PC-9 (cell line): ENCODE results near the gene ACTG1. TPM values are rescaled to one million over a fixed set of nuclear protein-coding genes. Genes with fewer than 3 reads are reported as not detected.

Source experiments
- BruUV-seq: library from RNA; stranded (reverse); fragments of 400-500 nt; replicated peaks from 2 replicates; lab custom pipeline; 2021; lab: Mats Ljungman, UMichigan
- CTCF ChIA-PET: fragments of 300-600 bp; sonication (Branson Sonifier 250); formaldehyde crosslinking; loops from one replicate; lab custom pipeline; 2022; ENCODE audit warnings: antibody characterized with exemption; lab: Charles Lee
- POLR2A ChIA-PET: fragments of 300-600 bp; sonication (Branson Sonifier 250); formaldehyde crosslinking; loops from one replicate; lab custom pipeline; 2022; ENCODE audit warnings: antibody characterized with exemption; ENCODE audit not compliant: unreplicated experiment; lab: Charles Lee
- DNase-seq, 2 experiments: peaks; one replicate each; pipeline versions ENCODE4 v3.0.0 to v3.0.0-alpha.2; 2015 to 2022; ENCODE audit warnings: mixed read lengths in 1 of 2
- H2AFZ ChIP-seq: fragments of 200-600 bp; sonication (generic); 2 replicates; pipeline ENCODE4 v1.8.1; 2017; ENCODE audit warnings: antibody characterized with exemption
- H3F3A ChIP-seq: fragments of 200-600 bp; sonication (generic); 2 replicates; pipeline ENCODE4 v1.8.1; 2017; ENCODE audit warnings: antibody characterized with exemption, mild to moderate bottlenecking, low read depth; ENCODE audit not compliant: insufficient read depth
- H3K27ac ChIP-seq: fragments of 200-600 bp; sonication (generic); 2 replicates; pipeline ENCODE4 v1.6.1; 2016; ENCODE audit warnings: mixed run types
- H3K27me3 ChIP-seq: fragments of 200-600 bp; sonication (generic); 2 replicates; pipeline ENCODE4 v1.6.1; 2016; ENCODE audit warnings: low read depth, mixed run types; ENCODE audit not compliant: insufficient read depth
- H3K36me3 ChIP-seq: fragments of 200-600 bp; sonication (generic); 2 replicates; pipeline ENCODE4 v1.6.1; 2016; ENCODE audit warnings: low read depth, mixed run types
- H3K4me1 ChIP-seq: fragments of 200-600 bp; sonication (generic); replicated peaks from 2 replicates; pipeline ENCODE4 v1.6.1; 2016; ENCODE audit warnings: mixed run types; ENCODE audit not compliant: insufficient read depth
- H3K4me2 ChIP-seq: fragments of 200-600 bp; sonication (generic); 2 replicates; pipeline ENCODE4 v1.6.1; 2017; ENCODE audit warnings: mixed run types
- H3K4me3 ChIP-seq: fragments of 200-600 bp; sonication (generic); 2 replicates; pipeline ENCODE4 v1.6.1; 2016; ENCODE audit warnings: mixed run types
- H3K79me2 ChIP-seq: fragments of 200-600 bp; sonication (generic); 2 replicates; pipeline ENCODE4 v1.6.1; 2017; ENCODE audit warnings: low read depth, mixed run types
- H3K9me2 ChIP-seq: fragments of 200-600 bp; sonication (generic); 2 replicates; pipeline ENCODE4 v1.8.1; 2017; ENCODE audit warnings: mild to moderate bottlenecking; ENCODE audit not compliant: insufficient read depth
- H3K9me3 ChIP-seq: fragments of 200-600 bp; sonication (generic); 2 replicates; pipeline ENCODE4 v1.8.1; 2016; ENCODE audit warnings: low read depth; ENCODE audit not compliant: insufficient read depth
- H4K20me1 ChIP-seq: fragments of 200-600 bp; sonication (generic); 2 replicates; pipeline ENCODE4 v1.8.1; 2017; ENCODE audit not compliant: insufficient read depth
- CTCF ChIP-seq: fragments of 200-600 bp; sonication (generic); conservative IDR thresholded peaks from 2 replicates; pipeline ENCODE4 v1.6.1; 2017; ENCODE audit warnings: mixed run types, antibody characterized with exemption, mild to moderate bottlenecking, moderate library complexity
- EZH2 ChIP-seq: fragments of 200-600 bp; sonication (generic); IDR thresholded peaks from 2 replicates; pipeline ENCODE4 v1.8.0; 2017; ENCODE audit warnings: antibody characterized with exemption, low read depth
- intact Hi-C: fragments of 100-400 bp; cut with micrococcal nuclease; formaldehyde crosslinking; loops from one replicate; pipeline ENCODE4 v1.10.0; 2022; ENCODE audit not compliant: unreplicated experiment
- total RNA-seq: library from RNA; stranded (reverse); gene quantifications from 2 replicates; pipeline ENCODE4 v1.2.3, GENCODE V29; 2021

Gene ACTG1
- total RNA-seq, 1 experiment from 2014 or later = 3,629 TPM

DNA sequence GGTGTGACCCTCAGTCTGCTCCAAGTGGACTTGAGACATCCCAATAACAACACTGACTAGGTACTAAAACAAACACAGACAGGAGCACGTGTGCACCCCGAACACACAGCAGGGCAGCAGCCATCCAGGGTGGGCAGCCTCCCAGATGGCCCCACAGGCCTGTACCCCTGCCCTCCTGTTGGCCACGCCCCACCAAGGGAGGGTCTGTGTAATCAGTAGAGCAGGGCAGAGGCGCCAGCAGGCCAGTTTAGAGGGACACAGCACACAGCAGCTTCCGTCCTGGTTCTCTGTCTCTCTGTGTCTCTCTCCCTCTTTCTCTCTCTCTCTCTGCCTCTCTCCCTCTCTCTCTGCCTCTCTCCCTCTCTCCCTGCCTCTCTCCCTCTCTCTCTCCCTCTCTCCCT lies 21.4 kb downstream of the ACTG1 start:
- ChIA-PET CTCF (no interaction called here), POLR2A (no interaction called here)
- no peak overlapping the region for H2AFZ ChIP-seq
- DNase-seq = no peak
- no peaks in the 10 kb centered on the region for H3K9me2 ChIP-seq
- no peaks in the 10 kb centered on the region for H3K79me2 ChIP-seq
- H4K20me1 ChIP-seq = no peaks in the 10 kb centered on the region
- no peak overlapping the region for H3K27ac ChIP-seq
- intact Hi-C loops = no loop called here
- H3K4me2 ChIP-seq = no peak overlapping the region
- no peaks in the 10 kb centered on the region for H3F3A ChIP-seq
- H3K4me1 ChIP-seq = no peaks in the 10 kb centered on the region
- no peak for TF ChIP-seq CTCF
- TF ChIP-seq EZH2 = no peak
- no peak overlapping the region for H3K4me3 ChIP-seq
- BruUV-seq = no TSS peak
- H3K27me3 ChIP-seq = no peaks in the 10 kb centered on the region
- H3K36me3 ChIP-seq = no peaks in the 10 kb centered on the region
- H3K9me3 ChIP-seq = no peaks in the 10 kb centered on the region

DNA sequence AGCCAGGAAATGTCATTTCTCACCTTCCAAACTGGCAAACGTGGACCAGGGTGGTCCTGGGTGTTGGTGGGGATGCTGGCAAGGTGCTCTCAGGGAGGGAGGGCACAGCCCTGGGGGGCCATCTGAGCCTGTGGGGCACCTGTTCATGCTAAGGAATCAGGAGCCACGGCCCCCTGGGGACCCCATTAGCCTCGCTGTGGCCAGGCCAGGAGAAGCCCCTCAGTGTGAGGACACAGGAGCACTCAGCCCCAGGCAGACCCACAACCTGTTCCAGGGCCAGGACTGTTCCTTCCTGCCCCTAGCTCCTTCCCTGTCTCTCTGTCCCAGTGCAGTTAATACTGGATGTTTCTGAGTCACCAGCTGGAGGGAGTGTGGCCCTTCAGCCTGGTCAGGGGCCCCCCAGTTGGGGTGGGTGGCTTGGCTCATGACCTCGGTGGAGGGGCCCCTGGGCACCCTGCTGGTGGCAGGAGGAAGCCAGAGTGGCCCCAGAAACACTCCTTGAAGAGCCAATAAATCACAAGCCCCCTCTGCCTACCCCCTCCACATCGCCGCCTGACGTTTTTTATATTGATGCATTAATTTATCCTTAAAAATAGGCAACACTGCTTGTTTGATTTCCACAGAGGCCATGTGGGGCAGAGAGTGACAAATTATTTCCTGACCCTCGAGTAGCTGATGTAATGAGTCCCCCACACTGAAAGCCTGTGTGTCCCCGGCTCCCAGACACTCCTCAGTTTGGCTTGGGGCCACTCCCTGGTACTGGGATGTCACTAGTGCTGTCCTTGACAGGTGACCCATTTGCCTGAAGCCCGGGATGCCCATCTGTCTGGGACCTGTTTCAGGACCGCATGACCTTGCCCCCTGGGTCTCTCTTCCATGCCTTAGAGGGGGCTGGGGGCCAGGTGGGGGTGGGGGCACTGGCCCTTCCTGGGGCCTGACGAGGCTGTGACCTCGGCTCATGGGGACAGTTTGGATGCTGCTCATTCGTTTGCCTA lies 22.3 kb downstream of the ACTG1 start:
- CTCF ChIA-PET = interaction anchor here (0.7 kb wide), 1 partner anchor 267 kb away, joined by 3 read pairs; no protein-coding TSS in a partner anchor
- intact Hi-C loops = loop anchor here (5.0 kb wide), 1 partner anchor 503 kb away; no protein-coding TSS in a partner anchor
- Histone ChIP-seq H3K4me3 (no peak overlapping the region), H3K9me2 (no peaks in the 10 kb centered on the region), H4K20me1 (no peaks in the 10 kb centered on the region), H3K9me3 (no peaks in the 10 kb centered on the region), H3K36me3 (no peaks in the 10 kb centered on the region), H3K79me2 (no peaks in the 10 kb centered on the region), H3K27ac (no peak overlapping the region), H3F3A (no peaks in the 10 kb centered on the region), H3K4me1 (no peaks in the 10 kb centered on the region), H2AFZ (no peak overlapping the region), H3K4me2 (no peak overlapping the region), H3K27me3 (no peaks in the 10 kb centered on the region)
- TF ChIP-seq EZH2 (no peak), CTCF (no peak)
- no peak for DNase-seq
- POLR2A ChIA-PET = interaction anchor here (1.1 kb wide), 1 partner anchor 19 kb away, joined by 4 read pairs; no protein-coding TSS in a partner anchor
- no TSS peak for BruUV-seq

DNA sequence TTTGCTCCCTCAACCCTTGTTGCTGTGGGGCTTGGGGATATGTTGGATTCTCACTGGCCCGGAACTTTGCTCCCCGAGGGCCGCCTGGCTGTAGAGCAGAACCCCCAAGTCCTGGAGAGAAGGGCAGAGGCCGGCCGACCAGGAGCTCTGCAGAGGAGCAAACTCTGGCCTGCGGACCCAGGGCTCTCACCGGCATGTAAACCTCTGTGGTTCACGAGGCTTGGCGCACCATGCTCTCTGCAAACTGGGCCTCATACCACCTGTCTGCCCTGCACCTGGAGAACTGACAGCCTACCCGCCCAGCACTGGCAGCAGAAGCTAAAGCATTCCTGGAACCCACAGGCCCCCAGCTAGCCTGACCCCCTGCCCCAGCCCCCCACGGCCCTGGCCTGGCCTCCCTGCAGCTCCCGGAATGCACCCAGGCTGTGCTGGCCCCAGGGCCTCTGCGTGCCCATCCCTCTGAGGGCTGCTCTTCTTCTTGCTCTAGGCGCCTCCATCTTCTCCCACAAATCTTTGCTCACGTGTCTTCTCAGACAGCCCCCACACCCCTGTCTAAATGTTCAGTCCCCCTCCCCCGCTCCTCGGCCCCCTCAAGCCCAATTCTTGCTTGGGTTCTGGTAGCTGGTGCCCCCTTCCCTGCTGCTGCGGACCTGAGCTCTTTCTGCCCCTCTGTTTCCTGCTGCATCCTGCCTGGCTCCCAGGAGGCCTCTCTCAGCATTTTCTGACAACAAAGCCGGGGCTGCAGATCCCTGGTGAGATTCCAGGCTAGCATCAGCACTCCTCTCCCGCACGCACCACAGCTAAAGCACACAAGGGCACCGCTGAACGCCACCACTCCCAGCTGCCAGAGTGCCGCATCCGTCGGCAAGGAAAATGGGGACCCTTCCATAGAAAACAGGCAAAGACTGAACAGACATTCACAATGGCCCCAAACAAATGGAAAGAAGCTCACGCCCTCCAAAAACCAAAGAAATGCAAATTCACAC lies 23.3 kb downstream of the ACTG1 start:
- no peaks in the 10 kb centered on the region for H3K36me3 ChIP-seq
- TF ChIP-seq CTCF = no peak
- no peak for TF ChIP-seq EZH2
- no peaks in the 10 kb centered on the region for H3K79me2 ChIP-seq
- no peak overlapping the region for H3K4me3 ChIP-seq
- no peaks in the 10 kb centered on the region for H3K4me1 ChIP-seq
- no peak for DNase-seq
- POLR2A ChIA-PET = interaction anchor here (1.1 kb wide), 1 partner anchor 20 kb away, joined by 4 read pairs; no protein-coding TSS in a partner anchor
- intact Hi-C loops = loop anchor here (5.0 kb wide), 1 partner anchor 502 kb away; no protein-coding TSS in a partner anchor
- CTCF ChIA-PET = interaction anchor here (0.6 to 0.7 kb wide), 2 partner anchors 81 to 266 kb away, joined by 3 to 5 read pairs; no protein-coding TSS in a partner anchor
- H3F3A ChIP-seq = no peaks in the 10 kb centered on the region
- H3K4me2 ChIP-seq = no peak overlapping the region
- no peaks in the 10 kb centered on the region for H4K20me1 ChIP-seq
- no peaks in the 10 kb centered on the region for H3K9me3 ChIP-seq
- H3K9me2 ChIP-seq = no peaks in the 10 kb centered on the region
- no peak overlapping the region for H3K27ac ChIP-seq
- H3K27me3 ChIP-seq = no peaks in the 10 kb centered on the region
- no peak overlapping the region for H2AFZ ChIP-seq
- BruUV-seq = no TSS peak
